PC-3 (cell line): ENCODE results near the gene SLC39A5. TPM values are rescaled to one million over a fixed set of nuclear protein-coding genes. Genes with fewer than 3 reads are reported as not detected.
A peak's percentile ranks its signal among the peaks of the same experiment; 100 is the strongest.

ENCODE experiments used
- ATAC-seq: fragments of 200-7000 bp; cut with Tn5 transposase; 2 replicates; pipeline ENCODE4 v1.9.1; 2020; ENCODE audit warnings: mild to moderate bottlenecking, moderate library complexity
- BruUV-seq: library from RNA; stranded (reverse); fragments of 400-500 nt; replicated peaks from 2 replicates; lab custom pipeline; 2021; lab: Mats Ljungman, UMichigan
- CTCF ChIA-PET: fragments of 300-600 bp; sonication (Branson Sonifier 250); formaldehyde crosslinking; loops from one replicate; lab custom pipeline; 2022; ENCODE audit warnings: antibody characterized with exemption; lab: Charles Lee
- POLR2A ChIA-PET: fragments of 300-600 bp; sonication (Branson Sonifier 250); formaldehyde crosslinking; loops from one replicate; lab custom pipeline; 2022; ENCODE audit warnings: antibody characterized with exemption; ENCODE audit not compliant: unreplicated experiment; lab: Charles Lee
- DNase-seq: peaks from one replicate; pipeline ENCODE4 v3.0.0-alpha.2; 2015
- H2AFZ ChIP-seq: fragments of 300-600 bp; sonication (generic); 2 replicates; pipeline ENCODE4 v1.6.0; 2016; ENCODE audit warnings: antibody characterized with exemption, low read length
- H3F3A ChIP-seq: fragments of 300-600 bp; sonication (generic); one replicate; pipeline ENCODE4 v1.6.0; 2017; ENCODE audit warnings: antibody characterized with exemption, low read length, control low read depth, mild to moderate bottlenecking; ENCODE audit not compliant: unreplicated experiment
- H3K27ac ChIP-seq: fragments of 300-600 bp; sonication (generic); 2 replicates; pipeline ENCODE4 v1.5.1; 2016; ENCODE audit warnings: mild to moderate bottlenecking, low read length
- H3K27me3 ChIP-seq: fragments of 300-600 bp; sonication (generic); 2 replicates; pipeline ENCODE4 v1.6.1; 2016; ENCODE audit warnings: low read length, mixed read lengths
- H3K36me3 ChIP-seq: fragments of 300-600 bp; sonication (generic); 2 replicates; pipeline ENCODE4 v1.6.1; 2016; ENCODE audit warnings: low read depth, mixed run types, low read length, mixed read lengths
- H3K4me1 ChIP-seq: fragments of 300-600 bp; sonication (generic); 2 replicates; pipeline ENCODE4 v1.5.1; 2016; ENCODE audit warnings: low read length; ENCODE audit not compliant: insufficient read depth
- H3K4me2 ChIP-seq: fragments of 300-600 bp; sonication (generic); 2 replicates; pipeline ENCODE4 v1.6.0; 2016; ENCODE audit warnings: low read length
- H3K4me3 ChIP-seq: fragments of 300-600 bp; sonication (generic); 2 replicates; pipeline ENCODE4 v1.5.1; 2016; ENCODE audit warnings: mild to moderate bottlenecking, low read length, mixed read lengths
- H3K79me2 ChIP-seq: fragments of 300-600 bp; sonication (generic); 2 replicates; pipeline ENCODE4 v1.6.1; 2017; ENCODE audit warnings: low read length, mixed read lengths
- H3K9ac ChIP-seq: fragments of 300-600 bp; sonication (generic); 2 replicates; pipeline ENCODE4 v1.6.0; 2016; ENCODE audit warnings: mild to moderate bottlenecking, low read length
- H3K9me2 ChIP-seq: fragments of 300-600 bp; sonication (generic); replicated peaks from 2 replicates; pipeline ENCODE4 v1.6.1; 2016; ENCODE audit warnings: mixed run types, low read length, mixed read lengths
- H3K9me3 ChIP-seq: fragments of 300-600 bp; sonication (generic); 2 replicates; pipeline ENCODE4 v1.6.1; 2016; ENCODE audit warnings: low read length, mixed read lengths
- H4K20me1 ChIP-seq: fragments of 300-600 bp; sonication (generic); 2 replicates; pipeline ENCODE4 v1.6.1; 2016; ENCODE audit warnings: low read length, mixed read lengths
- EZH2 ChIP-seq: fragments of 300-600 bp; sonication (generic); IDR thresholded peaks from one replicate; pipeline ENCODE4 v1.6.1; 2017; ENCODE audit warnings: antibody characterized with exemption, mild to moderate bottlenecking, low read length; ENCODE audit not compliant: unreplicated experiment
- EZH2phosphoT487 ChIP-seq: fragments of 300-600 bp; sonication (generic); IDR thresholded peaks from 2 replicates; pipeline ENCODE4 v1.6.1; 2018; ENCODE audit warnings: mild to moderate bottlenecking, antibody characterized with exemption, low read length, borderline replicate concordance
- intact Hi-C: fragments of 100-400 bp; cut with micrococcal nuclease; formaldehyde crosslinking; loops from 2 replicates; pipeline ENCODE4 v1.9.0; 2023
- total RNA-seq: library from RNA; depleted of rRNA; stranded (reverse); fragments of >200 nt; gene quantifications from 2 replicates; pipeline ENCODE4 v1.2.3, GENCODE V29; 2014
- TF ChIP-seq, protein P1 (sequence below): fragments of 300-600 bp; sonication (generic); conservative IDR thresholded peaks from 2 replicates; pipeline ENCODE4 v1.5.1; 2017; ENCODE audit warnings: antibody characterized with exemption, low read depth, mild to moderate bottlenecking, low read length

Gene SLC39A5
- total RNA-seq, 1 experiment from 2014 or later = 0.18 TPM

DNA sequence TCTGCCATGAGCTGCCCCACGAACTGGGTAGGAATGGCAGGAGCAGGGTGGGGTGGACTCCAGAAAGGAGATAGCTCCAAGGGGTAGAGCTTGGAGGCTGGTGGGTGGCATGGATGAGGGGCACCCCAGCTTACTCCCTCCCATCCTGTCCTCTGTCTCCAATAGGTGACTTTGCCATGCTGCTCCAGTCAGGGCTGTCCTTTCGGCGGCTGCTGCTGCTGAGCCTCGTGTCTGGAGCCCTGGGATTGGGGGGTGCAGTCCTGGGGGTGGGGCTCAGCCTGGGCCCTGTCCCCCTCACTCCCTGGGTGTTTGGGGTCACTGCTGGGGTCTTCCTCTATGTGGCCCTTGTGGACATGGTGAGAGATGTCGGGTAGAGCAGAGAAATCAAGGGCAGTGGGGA is 7.1 kb downstream of the SLC39A5 start:
- Histone ChIP-seq H3K27ac (no peak overlapping the region), H3K9me3 (no peaks in the 10 kb centered on the region), H2AFZ (no peak overlapping the region), H3K79me2 (no peaks in the 10 kb centered on the region), H3K36me3 (peaks cover 5% of the 10 kb centered on the region; the same call in 1 of the 2 replicates), H3K4me2 (no peak overlapping the region), H3K4me1 (no peaks in the 10 kb centered on the region), H3K4me3 (no peak overlapping the region), H3K9ac (no peak overlapping the region), H3K9me2 (no peaks in the 10 kb centered on the region), H4K20me1 (no peaks in the 10 kb centered on the region), H3F3A (no peaks in the 10 kb centered on the region), H3K27me3 (no peaks in the 10 kb centered on the region)
- TF ChIP-seq, protein P1, sequence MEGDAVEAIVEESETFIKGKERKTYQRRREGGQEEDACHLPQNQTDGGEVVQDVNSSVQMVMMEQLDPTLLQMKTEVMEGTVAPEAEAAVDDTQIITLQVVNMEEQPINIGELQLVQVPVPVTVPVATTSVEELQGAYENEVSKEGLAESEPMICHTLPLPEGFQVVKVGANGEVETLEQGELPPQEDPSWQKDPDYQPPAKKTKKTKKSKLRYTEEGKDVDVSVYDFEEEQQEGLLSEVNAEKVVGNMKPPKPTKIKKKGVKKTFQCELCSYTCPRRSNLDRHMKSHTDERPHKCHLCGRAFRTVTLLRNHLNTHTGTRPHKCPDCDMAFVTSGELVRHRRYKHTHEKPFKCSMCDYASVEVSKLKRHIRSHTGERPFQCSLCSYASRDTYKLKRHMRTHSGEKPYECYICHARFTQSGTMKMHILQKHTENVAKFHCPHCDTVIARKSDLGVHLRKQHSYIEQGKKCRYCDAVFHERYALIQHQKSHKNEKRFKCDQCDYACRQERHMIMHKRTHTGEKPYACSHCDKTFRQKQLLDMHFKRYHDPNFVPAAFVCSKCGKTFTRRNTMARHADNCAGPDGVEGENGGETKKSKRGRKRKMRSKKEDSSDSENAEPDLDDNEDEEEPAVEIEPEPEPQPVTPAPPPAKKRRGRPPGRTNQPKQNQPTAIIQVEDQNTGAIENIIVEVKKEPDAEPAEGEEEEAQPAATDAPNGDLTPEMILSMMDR = no peak
- no peak for TF ChIP-seq EZH2phosphoT487
- ATAC-seq = no peak
- no peak for DNase-seq
- BruUV-seq = no TSS peak
- intact Hi-C loops = no loop called here
- POLR2A ChIA-PET = no interaction called here
- CTCF ChIA-PET = no interaction called here

DNA sequence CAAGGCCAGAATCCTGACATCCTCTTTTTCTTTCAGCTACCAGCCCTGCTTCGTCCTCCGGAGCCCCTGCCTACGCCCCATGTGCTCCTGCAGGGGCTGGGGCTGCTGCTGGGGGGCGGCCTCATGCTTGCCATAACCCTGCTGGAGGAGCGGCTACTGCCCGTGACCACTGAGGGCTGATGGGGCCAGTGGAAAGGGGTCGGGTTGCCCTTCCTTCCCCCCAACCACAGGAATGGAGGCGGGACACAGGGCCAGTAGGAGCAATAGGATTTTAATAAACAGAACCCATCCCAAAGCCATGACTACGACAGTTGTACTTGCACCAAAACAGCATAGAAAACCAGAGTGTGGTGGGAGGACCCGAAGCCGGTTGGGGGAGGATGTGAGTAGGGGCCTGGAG is 7.7 kb downstream of the SLC39A5 start:
- no peak for TF ChIP-seq EZH2phosphoT487
- no peak for TF ChIP-seq EZH2
- TF ChIP-seq, protein P1 = no peak
- H3K27me3 ChIP-seq = no peaks in the 10 kb centered on the region
- H3K36me3 ChIP-seq = peaks cover 5% of the 10 kb centered on the region; the same call in 1 of the 2 replicates
- H3K9me2 ChIP-seq = no peaks in the 10 kb centered on the region
- no peaks in the 10 kb centered on the region for H3F3A ChIP-seq
- CTCF ChIA-PET = no interaction called here
- no peaks in the 10 kb centered on the region for H4K20me1 ChIP-seq
- no peak overlapping the region for H3K9ac ChIP-seq
- no peak overlapping the region for H3K27ac ChIP-seq
- H3K79me2 ChIP-seq = no peaks in the 10 kb centered on the region
- H3K4me2 ChIP-seq = no peak overlapping the region
- DNase-seq (no peak), ATAC-seq (no peak)
- no peaks in the 10 kb centered on the region for H3K9me3 ChIP-seq
- POLR2A ChIA-PET = no interaction called here
- no peak overlapping the region for H2AFZ ChIP-seq
- no peak overlapping the region for H3K4me3 ChIP-seq
- no peaks in the 10 kb centered on the region for H3K4me1 ChIP-seq
- intact Hi-C loops = no loop called here
- no TSS peak for BruUV-seq

DNA sequence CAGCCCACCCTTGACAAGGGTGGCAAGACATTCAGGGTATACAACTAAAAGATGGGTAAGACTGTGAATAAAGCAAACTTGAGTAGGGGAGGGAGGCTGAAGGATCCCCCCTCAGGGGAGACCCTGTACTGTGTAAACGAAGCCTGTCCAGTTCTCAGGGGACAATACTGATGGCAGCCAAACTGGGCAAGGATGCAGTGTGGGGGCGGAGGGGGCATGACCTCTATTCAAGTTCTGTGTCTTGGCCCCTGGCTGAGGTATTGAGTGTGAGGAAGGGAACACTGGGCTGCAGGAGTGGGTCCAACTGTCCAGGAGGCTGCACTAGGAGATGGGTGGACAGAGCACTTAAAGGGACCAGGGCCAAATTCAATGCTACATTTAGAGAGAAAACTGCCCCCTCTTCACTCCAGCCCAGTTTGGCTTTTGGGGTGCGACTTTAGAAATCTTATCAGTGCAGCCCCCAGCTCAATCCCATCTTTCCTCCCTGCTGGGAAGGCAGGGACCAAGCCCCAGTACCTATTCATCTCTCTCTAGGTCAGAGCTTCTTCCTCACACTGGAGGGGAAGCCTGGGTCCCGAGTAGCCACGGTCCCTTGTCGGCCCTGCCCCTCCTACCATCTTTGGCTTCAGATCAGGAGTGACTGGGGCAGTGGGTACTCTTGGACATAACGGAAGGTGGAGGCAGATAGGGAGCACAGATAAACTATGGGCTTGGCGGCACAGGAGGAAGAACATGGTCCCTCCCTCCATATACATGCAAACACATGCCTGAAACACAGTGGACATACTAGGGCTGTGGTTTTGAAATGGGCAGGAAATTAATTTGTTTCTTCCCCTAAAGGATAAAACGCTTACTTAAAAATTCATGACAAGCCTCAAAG is 11.8 kb downstream of the SLC39A5 start:
- BruUV-seq = TSS peak; percentile 7

More for the DNA sequence above, 11.8 kb downstream of the SLC39A5 start:
- Histone ChIP-seq H4K20me1 (no peaks in the 10 kb centered on the region), H3K4me1 (no peaks in the 10 kb centered on the region), H2AFZ (no peak overlapping the region), H3F3A (no peaks in the 10 kb centered on the region), H3K9ac (no peak overlapping the region), H3K4me3 (no peak overlapping the region), H3K9me2 (no peaks in the 10 kb centered on the region), H3K36me3 (peaks cover 21% of the 10 kb centered on the region), H3K79me2 (no peaks in the 10 kb centered on the region), H3K9me3 (no peaks in the 10 kb centered on the region), H3K27me3 (no peaks in the 10 kb centered on the region), H3K4me2 (no peak overlapping the region), H3K27ac (no peak overlapping the region)
- intact Hi-C loops = no loop called here
- ATAC-seq (no peak), DNase-seq (no peak)
- POLR2A ChIA-PET = no interaction called here
- CTCF ChIA-PET = no interaction called here
- TF ChIP-seq, protein P1 = no peak
- TF ChIP-seq EZH2 (no peak), EZH2phosphoT487 (no peak)
